ENCODE measurements around the gene GOLGA6C. TPM values are rescaled to one million over a fixed set of nuclear protein-coding genes. Genes with fewer than 3 reads are reported as not detected.

Gene GOLGA6C
- total RNA-seq, 1 experiment from 2014 or later, result not detected

GRCh38 chr15:75302318-75302717 lies 44.2 kb downstream of the GOLGA6C start:
- Histone ChIP-seq H4K20me1 (ENCODE audit: insufficient read depth) (no peaks in the 10 kb centered on the region), H3K79me2 (ENCODE audit: insufficient read depth, low read length) (no peaks in the 10 kb centered on the region), H2AFZ (ENCODE audit: low read depth, low read length, poor library complexity, severe bottlenecking) (no peak overlapping the region), H3K9ac (ENCODE audit: low read length) (no peak overlapping the region), H3K9me2 (ENCODE audit: insufficient read depth) (no peaks in the 10 kb centered on the region), H3K9me3 (ENCODE audit: control insufficient read depth in 1 of 2, insufficient read depth in 1 of 2, low read depth in 1 of 2, low read length in 2 of 2) (no peaks in the 10 kb centered on the region), H3K27ac (ENCODE audit: low read depth, low read length) (no peak overlapping the region), H3K4me3 (replicated peaks in 1 of 2; ENCODE audit: low read depth in 1 of 2, low read length in 2 of 2) (no peak overlapping the region), H3K4me2 (ENCODE audit: low read length) (no peak overlapping the region), H3K36me3 (ENCODE audit: control insufficient read depth in 1 of 2, insufficient read depth in 2 of 2, low read length in 2 of 2) (no peaks in the 10 kb centered on the region), H3K27me3 (ENCODE audit: insufficient read depth, low read length) (no peaks in the 10 kb centered on the region), H3K4me1 (ENCODE audit: control insufficient read depth in 1 of 2, insufficient read depth in 2 of 2, low read length in 2 of 2) (peaks cover 0 to 7% of the 10 kb centered on the region in 2 experiments; a peak in 1 of 4 replicates)
- BruUV-seq (replicated peaks), result no TSS peak
- RAD21 ChIA-PET (ENCODE audit: low non-redundant PET in 1 of 2, low total read pairs in 2 of 2, uncharacterized antibody in 2 of 2, unreplicated experiment in 2 of 2), result no interaction called here
- POLR2A ChIA-PET, result no interaction called here
- DNase-seq (ENCODE audit: low read depth, low spot score), result no peak
- no peak for ATAC-seq
- intact Hi-C loops (cut with micrococcal nuclease), result no loop called here
- TF ChIP-seq JUND (IDR thresholded peaks at IDR 0.05), result no peak
- TF ChIP-seq YY1 (IDR thresholded peaks at IDR 0.05; ENCODE audit: extremely low read depth, insufficient replicate concordance, low read depth, low read length), result no peak
- no peak for TF ChIP-seq ZBTB33 (IDR thresholded peaks at IDR 0.05; ENCODE audit: extremely low read depth, insufficient replicate concordance, low read length)
- TF ChIP-seq, protein P1, sequence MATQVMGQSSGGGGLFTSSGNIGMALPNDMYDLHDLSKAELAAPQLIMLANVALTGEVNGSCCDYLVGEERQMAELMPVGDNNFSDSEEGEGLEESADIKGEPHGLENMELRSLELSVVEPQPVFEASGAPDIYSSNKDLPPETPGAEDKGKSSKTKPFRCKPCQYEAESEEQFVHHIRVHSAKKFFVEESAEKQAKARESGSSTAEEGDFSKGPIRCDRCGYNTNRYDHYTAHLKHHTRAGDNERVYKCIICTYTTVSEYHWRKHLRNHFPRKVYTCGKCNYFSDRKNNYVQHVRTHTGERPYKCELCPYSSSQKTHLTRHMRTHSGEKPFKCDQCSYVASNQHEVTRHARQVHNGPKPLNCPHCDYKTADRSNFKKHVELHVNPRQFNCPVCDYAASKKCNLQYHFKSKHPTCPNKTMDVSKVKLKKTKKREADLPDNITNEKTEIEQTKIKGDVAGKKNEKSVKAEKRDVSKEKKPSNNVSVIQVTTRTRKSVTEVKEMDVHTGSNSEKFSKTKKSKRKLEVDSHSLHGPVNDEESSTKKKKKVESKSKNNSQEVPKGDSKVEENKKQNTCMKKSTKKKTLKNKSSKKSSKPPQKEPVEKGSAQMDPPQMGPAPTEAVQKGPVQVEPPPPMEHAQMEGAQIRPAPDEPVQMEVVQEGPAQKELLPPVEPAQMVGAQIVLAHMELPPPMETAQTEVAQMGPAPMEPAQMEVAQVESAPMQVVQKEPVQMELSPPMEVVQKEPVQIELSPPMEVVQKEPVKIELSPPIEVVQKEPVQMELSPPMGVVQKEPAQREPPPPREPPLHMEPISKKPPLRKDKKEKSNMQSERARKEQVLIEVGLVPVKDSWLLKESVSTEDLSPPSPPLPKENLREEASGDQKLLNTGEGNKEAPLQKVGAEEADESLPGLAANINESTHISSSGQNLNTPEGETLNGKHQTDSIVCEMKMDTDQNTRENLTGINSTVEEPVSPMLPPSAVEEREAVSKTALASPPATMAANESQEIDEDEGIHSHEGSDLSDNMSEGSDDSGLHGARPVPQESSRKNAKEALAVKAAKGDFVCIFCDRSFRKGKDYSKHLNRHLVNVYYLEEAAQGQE (IDR thresholded peaks at IDR 0.05; ENCODE audit: low read depth), result no peak
- TF ChIP-seq, protein P2, sequence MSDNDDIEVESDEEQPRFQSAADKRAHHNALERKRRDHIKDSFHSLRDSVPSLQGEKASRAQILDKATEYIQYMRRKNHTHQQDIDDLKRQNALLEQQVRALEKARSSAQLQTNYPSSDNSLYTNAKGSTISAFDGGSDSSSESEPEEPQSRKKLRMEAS (IDR thresholded peaks at IDR 0.05), result no peak
- no peak for TF ChIP-seq POLR2AphosphoS5 (IDR thresholded peaks at IDR 0.05; ENCODE audit: low read depth, low read length)
- TF ChIP-seq CBX3 (IDR thresholded peaks at IDR 0.05; ENCODE audit: low read depth), result no peak
- TF ChIP-seq SP1 (IDR thresholded peaks at IDR 0.05; ENCODE audit: low read depth), result no peak
- TF ChIP-seq TCF7L2 (IDR thresholded peaks at IDR 0.05; ENCODE audit: borderline replicate concordance, extremely low read depth, insufficient read depth, insufficient read length), result no peak
- no peak for TF ChIP-seq SRF (IDR thresholded peaks at IDR 0.05; ENCODE audit: low read depth)
- no peak for TF ChIP-seq CEBPB (IDR thresholded peaks at IDR 0.05; ENCODE audit: low read depth)
- TF ChIP-seq POLR2A (IDR thresholded peaks at IDR 0.05; ENCODE audit: borderline replicate concordance, extremely low read depth, insufficient read depth, insufficient read length), result no peak
- TF ChIP-seq EZH2 (IDR thresholded peaks at IDR 0.05), result no peak
- TF ChIP-seq SIN3A (IDR thresholded peaks at IDR 0.05; ENCODE audit: low read depth), result no peak
- TF ChIP-seq ELF1 (IDR thresholded peaks at IDR 0.05; ENCODE audit: borderline replicate concordance, low read depth), result no peak
- TF ChIP-seq EGR1 (IDR thresholded peaks at IDR 0.05; ENCODE audit: low read depth), result no peak
- no peak for TF ChIP-seq ZFX (IDR thresholded peaks at IDR 0.05)
- no peak for TF ChIP-seq RAD21 (IDR thresholded peaks at IDR 0.05; ENCODE audit: low read depth)
- no peak for TF ChIP-seq FOSL1 (IDR thresholded peaks at IDR 0.05; ENCODE audit: low read depth)
- TF ChIP-seq, protein P3, sequence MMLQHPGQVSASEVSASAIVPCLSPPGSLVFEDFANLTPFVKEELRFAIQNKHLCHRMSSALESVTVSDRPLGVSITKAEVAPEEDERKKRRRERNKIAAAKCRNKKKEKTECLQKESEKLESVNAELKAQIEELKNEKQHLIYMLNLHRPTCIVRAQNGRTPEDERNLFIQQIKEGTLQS (IDR thresholded peaks at IDR 0.05), result no peak
- CTCF ChIA-PET, result no interaction called here
